ENCODE measurements around the gene PDE4D.

The PDE4D gene

DNA sequence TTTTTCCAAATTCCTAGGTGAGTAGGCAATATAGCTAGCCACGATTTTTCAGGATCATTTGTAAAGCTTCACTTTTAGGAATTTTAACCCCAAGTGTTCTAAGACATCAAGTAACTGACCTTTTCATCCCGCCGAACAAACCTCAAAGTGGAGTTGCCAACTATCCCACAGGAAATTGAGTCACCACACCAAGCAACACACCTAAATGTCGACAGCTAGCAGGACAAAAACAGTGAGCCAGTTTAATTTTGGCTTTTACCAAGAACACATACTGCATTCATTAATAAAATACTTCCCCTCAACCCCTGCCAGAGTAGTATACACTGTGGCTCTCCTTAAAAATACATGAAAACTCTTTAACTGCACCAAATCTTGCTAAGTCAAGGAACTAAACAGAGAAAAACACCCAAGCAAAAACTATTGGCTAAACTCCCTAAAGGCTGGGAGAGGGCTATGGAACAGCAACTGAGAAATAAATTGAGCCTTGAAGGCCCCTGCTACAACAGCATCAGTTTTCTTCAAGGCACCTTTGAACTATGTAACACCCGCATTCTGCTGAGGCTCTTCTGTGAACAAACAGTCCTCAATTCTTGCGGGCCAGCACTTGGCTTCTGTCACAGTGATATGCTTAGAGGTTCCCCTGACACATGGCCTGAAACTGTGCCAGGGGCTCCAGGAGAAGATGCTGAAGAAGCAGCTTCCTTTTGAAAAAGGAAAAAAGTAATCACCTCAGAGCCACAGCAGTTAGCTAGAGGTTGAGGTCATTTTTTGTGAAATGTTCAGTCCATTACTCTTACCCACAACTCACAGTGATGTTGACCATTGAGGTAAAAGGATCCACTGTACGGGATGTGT lies 851.1 kb downstream of the PDE4D start:
- no peak for DNase-seq

DNA sequence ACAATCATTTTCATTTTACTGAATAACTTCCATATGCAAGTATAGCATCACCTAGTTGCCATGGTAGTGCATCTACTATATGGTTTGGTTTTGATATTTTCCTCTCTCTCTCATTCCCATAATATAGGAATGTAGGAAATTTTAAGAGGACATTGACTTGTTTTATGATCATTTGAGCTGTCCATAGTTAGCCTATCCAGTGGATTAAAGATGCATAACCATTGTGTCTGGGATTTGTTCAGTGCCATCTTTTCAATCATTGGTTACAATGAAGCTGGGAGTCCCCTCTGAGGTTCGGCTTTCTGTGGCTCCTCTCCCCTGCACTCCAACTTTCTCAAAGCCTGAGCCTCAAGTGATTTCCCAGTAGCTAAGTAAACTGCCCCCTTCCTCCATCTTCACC lies 852.2 kb downstream of the PDE4D start:
- DNase-seq: no peak

DNA sequence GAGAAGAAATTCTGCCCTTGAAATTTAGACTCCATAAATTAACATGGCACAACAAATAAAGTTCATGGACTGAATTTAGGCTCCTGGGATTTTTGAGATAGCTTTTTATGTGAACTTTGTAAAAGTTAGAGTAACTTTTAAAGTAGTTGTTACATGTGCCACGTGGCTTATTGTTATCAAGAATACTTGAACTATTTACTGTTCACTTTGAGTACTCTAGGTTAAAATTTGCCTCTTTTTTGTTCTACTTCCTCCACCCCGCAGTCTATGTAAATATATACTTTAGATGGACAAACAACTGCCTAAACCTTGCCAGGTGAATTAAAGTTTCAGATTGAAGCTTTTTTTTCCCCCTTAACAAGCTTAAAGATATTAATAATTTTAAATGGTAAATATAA lies 852.7 kb downstream of the PDE4D start:
- no peak for DNase-seq

DNA sequence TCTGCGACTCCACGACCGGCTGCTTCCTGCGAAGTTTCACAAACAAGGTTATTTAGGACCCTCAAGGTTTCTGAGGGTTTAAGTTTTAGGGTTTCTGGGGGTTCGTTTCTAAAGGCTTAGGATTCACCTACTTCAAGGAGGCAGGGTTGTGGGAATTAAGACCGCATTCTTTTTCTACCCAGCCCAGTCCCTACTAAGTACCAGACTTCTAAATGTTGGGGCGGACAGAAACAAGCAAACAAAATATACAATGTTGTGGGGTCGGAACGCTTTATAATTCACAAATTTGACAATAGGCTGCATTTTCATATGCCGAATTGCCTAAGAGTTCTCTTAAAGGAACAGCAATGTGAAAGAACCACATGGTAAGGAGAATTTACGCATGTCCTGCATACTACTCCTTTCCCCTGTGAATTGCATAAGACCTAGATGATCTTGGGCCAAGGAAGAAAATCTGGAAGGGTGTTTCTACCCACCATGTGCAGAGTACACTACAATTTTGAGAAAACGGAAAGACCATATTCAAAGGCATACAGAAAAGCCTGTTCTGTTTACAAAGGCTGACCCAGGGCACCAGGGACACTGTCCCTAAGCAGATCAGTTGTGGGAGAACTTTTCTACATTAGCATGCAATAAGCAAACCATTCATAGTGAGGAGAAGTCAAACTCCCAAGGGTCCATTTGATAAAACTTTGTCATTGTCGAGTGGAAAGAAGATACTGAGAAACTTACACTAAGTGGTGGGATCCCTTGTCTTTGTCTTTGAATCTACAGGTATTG lies 853.3 kb downstream of the PDE4D start:
- DNase-seq: no peak

DNA sequence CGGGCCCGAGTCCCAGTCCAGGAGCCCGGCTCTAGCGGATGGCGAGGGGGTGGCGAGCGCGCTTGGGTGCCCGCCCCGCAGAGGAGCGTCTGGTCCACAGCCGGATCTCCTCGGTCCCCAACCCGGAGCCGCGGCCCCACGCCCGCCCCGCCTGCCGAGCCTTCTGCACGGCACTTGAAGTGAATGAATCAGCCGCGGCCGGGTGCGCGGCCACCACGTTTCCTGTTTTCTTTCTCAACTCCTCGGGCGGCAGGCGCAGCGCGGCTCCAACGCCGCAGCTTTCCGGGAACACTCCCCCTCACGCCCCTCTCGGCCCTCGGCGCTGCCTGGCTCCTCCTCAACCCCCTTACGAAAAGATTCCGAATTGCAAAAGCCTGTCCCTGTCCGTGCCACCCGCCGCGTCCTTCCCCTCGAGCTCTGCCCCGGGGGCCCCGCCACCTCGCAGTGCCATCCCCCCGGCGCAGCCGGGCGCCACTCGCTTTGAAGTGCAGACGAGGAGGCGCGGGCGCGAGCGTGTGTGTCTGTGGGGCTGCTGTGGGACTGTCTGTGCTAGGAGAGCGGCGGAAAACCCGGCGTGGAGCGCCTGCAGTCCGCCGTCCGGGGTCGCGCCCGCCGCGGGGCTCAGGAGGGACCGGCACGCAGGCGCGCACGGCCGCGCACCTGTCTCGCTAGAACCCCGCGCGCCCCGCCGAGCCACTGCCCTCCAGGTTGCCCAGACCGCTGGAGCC lies 854.1 kb downstream of the PDE4D start:
- DNase-seq: peak; percentile 66

DNA sequence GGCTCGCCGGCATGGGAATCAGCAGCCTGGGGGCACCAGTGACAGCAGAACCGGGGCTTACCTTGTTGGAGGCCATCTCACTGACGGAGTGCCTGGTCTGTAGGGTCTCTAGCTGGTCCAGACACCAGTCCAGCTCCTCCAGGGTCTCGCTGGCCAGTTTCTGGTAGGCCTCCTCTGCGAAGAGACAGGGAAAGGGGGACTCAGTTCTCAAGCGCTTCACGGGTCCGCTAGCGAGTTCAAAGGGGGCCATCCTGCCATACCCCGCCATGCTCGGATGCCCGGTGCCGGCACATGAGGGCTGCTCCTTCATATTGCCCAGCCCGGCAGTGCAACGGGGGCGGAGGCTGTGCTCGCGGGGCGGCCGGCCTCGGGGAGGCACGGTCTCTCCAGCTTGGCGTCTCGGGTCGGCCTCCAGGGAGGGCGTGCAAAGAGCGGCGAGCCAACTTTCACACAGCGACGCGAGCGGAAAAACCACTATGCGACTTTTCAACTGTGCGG lies 854.7 kb downstream of the PDE4D start:
- no peak for DNase-seq

DNA sequence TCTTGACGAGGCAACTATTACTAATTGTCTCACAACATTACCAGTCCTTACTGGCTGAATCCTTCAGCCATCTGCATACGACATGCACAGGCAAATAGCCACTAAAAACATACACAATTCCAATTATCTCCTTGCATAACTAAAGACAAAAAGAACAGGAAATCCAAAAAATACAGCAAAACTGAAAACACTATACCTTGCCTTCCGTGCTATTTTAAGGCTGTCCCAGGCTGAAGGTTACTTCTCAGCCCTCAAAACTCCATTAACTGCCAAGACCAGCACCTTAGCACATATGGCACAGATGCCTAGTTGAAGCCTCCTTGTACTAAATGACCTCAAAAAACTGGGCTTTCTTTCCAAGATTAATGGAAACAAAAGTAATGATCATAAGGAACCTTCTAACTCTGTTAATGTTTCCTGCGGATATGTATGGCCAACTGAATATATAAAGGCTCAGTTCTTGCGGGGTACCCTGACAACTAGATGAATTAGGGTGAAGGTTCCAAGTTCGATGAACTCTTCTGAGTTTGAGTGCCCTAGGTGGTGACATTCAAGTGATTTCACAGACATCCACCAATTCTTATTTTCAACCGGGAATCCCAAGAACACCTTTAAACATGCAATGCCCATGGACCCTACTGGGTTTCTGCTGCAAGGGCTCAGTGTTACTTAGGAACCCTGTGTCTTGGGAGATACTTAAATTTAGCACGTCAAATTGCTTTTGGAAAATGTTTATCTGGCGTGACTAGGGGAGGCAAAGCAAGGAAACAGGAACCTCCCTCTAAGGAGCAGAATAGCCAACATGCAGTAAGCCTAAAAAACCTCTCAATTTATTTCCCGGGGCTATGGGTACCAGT lies 855.4 kb downstream of the PDE4D start:
- DNase-seq: no peak

DNA sequence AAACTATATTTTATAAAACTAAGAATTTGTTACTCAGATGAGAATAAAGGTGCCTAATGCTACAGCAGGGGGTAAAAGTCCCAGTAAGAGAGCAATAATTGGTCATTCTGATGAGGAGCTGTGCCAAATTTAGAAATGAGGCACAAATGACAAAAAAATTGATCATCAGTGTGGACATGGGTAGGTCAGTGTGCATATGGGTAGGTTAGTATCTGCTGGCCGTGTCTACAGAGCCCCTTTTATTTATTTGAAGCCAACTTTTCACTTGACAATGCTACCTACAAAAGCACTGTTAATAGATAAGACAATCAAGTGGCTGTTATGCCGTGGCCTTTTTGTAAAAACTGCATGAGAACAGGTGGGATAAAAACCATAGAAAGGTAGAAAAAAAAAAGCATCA lies 856.1 kb downstream of the PDE4D start:
- DNase-seq: no peak

DNA sequence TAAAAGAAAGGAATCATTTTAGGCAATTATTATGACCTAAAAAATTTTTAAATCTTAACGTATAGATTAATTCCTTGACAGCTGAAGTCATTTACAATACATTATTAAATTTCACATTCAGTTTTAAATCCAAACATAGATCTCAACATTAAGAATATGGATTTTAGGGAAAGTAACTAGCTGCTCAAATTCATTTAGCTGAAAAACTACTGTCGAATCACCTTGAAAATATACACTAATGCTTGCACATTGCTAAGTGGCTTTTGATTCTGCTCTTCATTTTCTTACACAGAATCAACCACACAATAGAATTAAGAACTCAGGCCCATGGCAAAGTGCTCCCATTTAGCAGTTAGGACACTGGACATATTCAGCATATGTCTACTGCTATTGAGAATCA lies 856.5 kb downstream of the PDE4D start:
- no peak for DNase-seq

DNA sequence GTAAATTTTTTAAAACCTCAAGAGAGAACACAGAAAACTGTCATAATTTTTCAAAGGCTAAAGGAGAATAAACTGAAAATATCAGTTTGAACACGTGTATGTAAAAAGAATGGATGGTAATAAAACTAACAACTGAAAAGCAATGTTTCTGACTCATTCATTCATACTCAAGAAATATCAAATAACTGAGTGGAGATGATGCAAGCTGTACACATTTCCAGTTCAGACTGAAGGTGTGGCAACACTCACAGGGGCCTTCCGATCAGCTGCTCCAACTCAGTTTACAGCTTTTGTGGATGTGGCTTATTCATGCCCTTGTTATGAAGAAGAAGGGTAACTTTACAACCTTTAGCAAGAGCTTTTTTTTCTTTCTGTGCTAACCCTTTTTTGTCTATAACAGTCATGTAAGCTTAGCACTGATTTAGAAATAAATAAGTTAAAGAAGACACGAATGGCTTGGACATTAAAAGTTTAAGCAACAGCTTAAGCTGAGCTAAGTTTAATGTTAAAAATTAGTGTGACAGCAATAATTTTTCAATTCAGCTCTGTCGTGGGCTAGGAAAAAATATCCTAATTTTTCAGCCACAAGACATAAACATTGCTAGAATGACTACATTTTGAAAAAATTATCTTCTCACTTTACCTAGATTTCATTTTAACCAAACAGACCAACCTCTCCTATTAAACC lies 857.1 kb downstream of the PDE4D start:
- no peak for DNase-seq

DNA sequence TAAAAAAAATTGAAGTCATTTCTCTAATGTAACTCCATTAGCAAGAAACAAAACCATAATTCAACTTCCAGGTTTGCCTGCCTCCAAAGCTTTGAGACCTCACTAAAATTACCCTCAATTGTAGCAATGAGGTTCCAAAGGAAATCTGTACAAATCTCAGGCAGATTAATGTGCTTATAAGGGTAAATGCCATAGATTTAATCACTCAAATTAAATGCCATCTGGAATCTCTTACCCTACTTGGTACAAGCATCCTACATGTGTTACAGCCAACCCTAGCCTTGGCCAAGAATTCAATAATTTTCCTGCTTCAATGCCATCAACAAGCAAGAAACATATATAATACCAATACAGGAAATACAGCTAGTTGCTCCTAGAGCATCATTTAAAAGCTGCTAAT lies 857.8 kb downstream of the PDE4D start:
- no peak for DNase-seq

DNA sequence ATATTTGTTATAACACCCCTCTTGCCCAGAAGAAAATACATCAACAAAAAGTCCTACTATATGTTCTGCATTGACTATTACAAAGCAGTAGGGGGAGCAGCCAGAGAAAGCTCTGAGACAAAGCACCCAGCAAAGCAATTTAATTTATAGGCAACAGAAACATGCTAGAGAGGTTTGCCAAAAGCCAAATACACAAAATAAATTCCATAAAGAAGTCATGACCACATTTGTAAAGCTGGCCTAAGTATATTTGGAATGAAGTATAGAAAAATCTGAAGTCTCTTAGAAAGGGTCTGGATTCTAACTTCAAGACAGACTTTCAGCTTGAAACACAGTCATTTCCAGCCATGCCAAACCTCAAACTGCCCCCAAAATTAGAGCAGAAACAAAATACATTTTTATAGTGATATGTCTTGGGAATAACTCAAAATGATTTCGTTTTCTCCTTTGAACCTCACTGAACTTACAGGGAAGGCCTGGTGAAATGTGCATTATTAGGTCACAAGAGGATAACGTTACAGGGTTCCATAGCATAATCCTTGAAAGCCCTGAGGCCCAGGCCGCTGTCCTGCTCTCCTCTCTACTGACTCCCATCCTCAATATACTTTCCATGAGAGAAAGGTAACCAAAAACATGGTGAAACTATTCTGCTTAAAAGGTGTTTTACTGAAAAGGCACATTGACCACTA lies 858.9 kb downstream of the PDE4D start:
- peak; percentile 49 for DNase-seq

DNA sequence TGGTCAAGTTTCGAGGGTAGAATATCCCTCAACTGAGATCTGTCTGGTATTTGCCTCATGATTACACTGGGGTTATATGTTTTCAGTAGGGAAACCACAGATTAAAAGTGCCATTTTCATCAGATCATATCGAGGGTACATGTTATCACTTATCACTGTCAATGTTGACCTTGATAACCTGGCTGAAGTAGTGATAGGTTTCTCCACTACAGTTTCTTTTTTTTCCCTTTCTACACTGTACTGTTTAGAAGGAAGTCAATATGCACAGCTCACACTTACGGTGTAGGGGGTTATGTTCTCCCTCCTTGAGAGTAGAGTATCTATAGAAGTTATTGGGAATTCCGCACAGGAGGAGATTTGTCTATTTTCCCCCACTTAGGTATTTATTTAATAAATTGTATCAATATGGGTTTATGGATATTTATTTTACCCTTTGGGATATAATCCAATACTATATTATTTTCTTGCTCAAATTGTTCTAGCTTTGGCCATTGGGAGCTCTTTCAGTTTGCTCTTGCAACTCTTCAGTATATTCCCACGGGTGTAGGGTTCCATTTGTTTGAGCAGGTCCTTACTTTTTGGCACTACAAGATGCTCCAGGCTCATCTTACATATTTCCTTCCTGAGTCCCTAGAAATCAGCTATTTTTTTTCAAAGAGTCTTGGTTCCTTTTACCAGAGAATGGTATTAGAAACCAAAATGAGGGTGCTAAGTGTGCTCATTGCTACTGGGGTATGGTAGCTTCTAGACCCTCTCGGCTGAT lies 866.2 kb downstream of the PDE4D start:
- DNase-seq: no peak

DNA sequence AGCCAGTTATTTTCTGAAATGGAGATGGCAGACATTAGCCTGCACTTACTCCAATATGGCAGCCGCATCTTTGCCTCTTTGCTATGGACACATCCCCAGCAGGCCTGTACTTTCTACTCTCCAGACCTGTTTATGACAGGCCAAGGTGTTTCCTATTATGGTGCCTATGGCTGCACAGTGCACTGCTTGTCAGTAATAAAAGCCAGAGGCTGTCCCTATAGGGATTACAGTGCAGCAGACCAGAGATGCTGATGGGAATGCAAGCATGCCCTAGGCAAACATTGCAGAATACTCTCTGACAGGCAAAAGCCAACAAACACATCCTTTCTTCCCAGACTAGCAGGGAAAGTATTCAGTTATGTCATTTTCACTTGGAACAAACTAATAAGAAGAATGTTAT lies 867.8 kb downstream of the PDE4D start:
- DNase-seq: no peak

DNA sequence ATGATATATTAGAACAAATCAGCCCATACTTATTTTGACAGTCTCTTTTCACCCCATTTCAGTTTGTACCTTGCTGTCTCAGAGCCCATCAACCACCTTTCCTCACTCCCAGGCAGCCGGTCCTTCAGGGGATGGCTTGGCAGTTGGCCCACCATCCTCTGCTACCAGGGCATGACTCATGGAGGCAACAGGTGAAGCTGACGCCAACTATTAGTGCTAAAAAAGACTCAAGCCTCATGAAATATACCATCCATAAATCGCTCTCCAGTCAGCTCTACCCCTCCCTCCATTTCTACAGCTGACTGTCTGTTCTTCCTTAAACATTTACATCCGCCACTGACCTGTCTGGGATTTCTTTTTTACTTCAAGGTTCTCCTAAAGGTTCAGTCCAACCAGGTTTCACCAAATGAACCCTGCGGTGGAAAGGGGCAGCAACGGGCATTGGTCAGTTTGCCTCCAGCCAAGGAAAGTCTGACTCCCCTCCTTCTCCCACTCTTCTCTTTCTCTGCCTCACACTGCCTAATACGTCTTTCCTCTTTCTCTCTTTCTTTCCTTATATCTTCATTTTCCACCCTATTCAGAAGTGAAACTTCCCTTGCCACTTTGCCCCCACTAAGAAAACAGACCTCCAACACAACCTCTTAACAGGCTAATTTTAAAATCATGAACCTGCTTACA lies 871.5 kb downstream of the PDE4D start:
- DNase-seq: no peak

DNA sequence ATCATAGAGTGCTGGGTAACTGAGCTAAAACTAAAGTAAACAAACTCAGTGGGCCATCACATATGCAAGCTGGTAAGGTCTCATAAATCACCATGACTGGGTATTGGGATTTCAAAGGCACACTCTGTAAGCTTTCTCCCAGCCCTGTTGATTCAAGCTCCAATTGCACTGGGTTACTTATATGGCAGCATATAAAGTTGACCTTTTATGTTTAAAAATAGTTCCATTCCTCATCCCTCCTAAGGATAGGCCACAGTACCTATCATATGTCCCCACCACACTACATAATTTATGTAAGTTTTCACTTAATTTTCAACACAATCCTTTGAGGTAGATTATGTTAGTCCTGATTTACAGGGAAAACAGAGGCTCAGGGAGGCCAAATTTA lies 872.2 kb downstream of the PDE4D start:
- DNase-seq: peak; percentile 62

DNA sequence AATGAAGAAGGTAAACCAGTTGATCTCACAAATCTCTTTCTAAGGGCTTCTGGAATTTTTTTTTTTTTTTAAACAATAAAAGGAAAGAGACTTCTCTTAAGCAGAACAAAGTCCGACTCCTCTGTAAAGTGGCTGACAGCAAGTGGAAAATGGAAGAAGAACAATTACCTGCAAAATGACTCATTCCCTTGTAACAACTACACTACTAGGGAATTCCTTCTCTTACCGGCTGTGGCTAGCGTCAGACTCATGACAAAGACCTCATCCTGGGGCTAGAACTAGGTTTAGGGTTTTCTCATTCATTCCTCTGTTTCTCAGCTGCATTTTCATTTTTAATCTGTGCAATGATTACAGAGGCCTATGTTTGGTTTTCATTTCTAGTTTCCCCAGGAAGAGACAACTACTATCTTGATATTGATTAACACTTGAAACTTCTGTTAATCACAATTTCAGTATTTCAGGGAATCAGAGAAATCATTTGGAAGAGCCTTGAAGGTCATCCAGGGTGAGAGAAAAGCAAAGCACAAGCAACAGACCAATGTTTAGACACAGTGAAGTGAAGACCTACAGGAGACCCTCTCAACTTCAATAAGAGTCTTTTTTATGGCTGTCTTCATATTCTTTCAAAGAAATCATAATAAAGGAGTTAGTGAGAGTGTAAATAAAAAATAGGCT lies 872.8 kb downstream of the PDE4D start:
- DNase-seq: peak; percentile 42

DNA sequence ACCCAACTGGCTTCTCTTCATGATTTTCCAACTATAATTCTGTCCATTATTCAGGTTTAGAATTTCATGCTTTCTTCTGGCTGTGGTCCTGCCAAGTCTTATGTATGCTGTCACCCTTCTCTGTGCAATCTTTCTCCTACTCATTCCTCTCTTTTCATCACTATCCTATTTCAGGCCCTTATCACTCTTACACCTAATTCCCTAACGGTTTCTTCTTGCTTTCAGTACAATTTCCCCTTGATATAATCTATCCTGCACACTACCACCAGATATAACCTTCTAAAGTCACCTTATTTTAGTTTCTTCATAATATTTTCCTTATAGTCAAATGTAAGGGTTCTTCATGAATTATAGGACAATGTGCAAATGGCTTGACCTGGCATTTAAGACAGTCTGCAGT lies 874.4 kb downstream of the PDE4D start:
- DNase-seq: no peak

DNA sequence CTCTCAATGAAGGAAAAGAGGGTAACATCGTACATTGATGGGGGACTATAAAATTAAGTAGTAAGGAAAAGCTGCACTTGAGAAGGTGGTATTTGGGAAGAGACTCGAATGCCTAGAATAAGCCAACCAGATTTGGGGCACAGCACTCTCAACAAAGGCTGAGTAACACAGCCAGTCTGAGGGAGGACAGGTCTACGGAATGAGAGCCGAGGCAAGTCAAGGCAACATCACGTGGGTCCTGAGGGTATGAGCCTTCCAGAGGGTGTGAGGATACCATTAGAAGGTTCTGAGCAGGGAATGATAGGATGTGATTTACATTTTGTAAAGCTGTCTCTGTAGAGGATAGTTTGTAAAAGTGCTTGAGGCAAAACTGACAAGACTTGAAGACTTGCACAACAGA lies 876.6 kb downstream of the PDE4D start:
- DNase-seq: no peak

Data from NCI-H2227 treated with DMSO at 0.1 percent for 48 hours (cell line).